ENCODE measurements around the gene DOCK8.

Gene DOCK8

GRCh38 chr9:445033-445432 is 230.4 kb downstream of the DOCK8 start:
- H3K4me2 ChIP-seq: peak overlapping the region; percentile 19; the same call in 1 of the 2 replicates
- H3K79me2 ChIP-seq (ENCODE audit: insufficient read depth, low read depth): no peaks in the 10 kb centered on the region
- peak overlapping the region; percentile 5 for H2AFZ ChIP-seq (ENCODE audit: low read depth)
- no peak overlapping the region for H3K9ac ChIP-seq
- H3K27me3 ChIP-seq (ENCODE audit: insufficient read depth, low read depth): no peaks in the 10 kb centered on the region
- H3K4me1 ChIP-seq (ENCODE audit: low read depth, poor library complexity, severe bottlenecking): peaks cover 54% of the 10 kb centered on the region
- no peaks in the 10 kb centered on the region for H4K20me1 ChIP-seq (ENCODE audit: insufficient read depth)
- H3K4me3 ChIP-seq (IDR thresholded peaks at IDR 0.05; ENCODE audit: insufficient read depth, low read depth, low read length): no peak overlapping the region
- TF ChIP-seq CTCF (conservative IDR thresholded peaks at IDR 0.05; ENCODE audit: low read depth, low read length): no peak
- H3K36me3 ChIP-seq (ENCODE audit: insufficient read depth): no peaks in the 10 kb centered on the region
- peak overlapping the region; percentile 96; the same call in 1 of the 2 replicates for H3K27ac ChIP-seq

- Histone ChIP-seq H3K27me3 (ENCODE audit: insufficient read depth, low read depth) (no peaks in the 10 kb centered on the region), H2AFZ (ENCODE audit: low read depth) (peak overlapping the region; percentile 47; the same call in 1 of the 2 replicates), H3K79me2 (ENCODE audit: insufficient read depth, low read depth) (no peaks in the 10 kb centered on the region), H3K4me3 (IDR thresholded peaks at IDR 0.05; ENCODE audit: insufficient read depth, low read depth, low read length) (no peak overlapping the region), H3K36me3 (ENCODE audit: insufficient read depth) (no peaks in the 10 kb centered on the region), H3K9ac (peak overlapping the region; percentile 54; the same call in 1 of the 2 replicates), H4K20me1 (ENCODE audit: insufficient read depth) (no peaks in the 10 kb centered on the region), H3K27ac (peak overlapping the region; percentile 96), H3K4me2 (peak overlapping the region; percentile 94), H3K4me1 (ENCODE audit: low read depth, poor library complexity, severe bottlenecking) (peaks cover 65% of the 10 kb centered on the region)
- TF ChIP-seq CTCF (conservative IDR thresholded peaks at IDR 0.05; ENCODE audit: low read depth, low read length): no peak
These were observed 231.5 kb downstream of the DOCK8 start for GRCh38 chr9:446074-446699.

GRCh38 chr9:447230-448025 is 232.8 kb downstream of the DOCK8 start:
- no peak overlapping the region for H3K4me3 ChIP-seq (IDR thresholded peaks at IDR 0.05; ENCODE audit: insufficient read depth, low read depth, low read length)
- H3K4me1 ChIP-seq (ENCODE audit: low read depth, poor library complexity, severe bottlenecking): peaks cover 69% of the 10 kb centered on the region
- no peaks in the 10 kb centered on the region for H3K36me3 ChIP-seq (ENCODE audit: insufficient read depth)
- no peaks in the 10 kb centered on the region for H4K20me1 ChIP-seq (ENCODE audit: insufficient read depth)
- H3K79me2 ChIP-seq (ENCODE audit: insufficient read depth, low read depth): no peaks in the 10 kb centered on the region
- H3K27ac ChIP-seq: peak overlapping the region; percentile 96
- H3K27me3 ChIP-seq (ENCODE audit: insufficient read depth, low read depth): no peaks in the 10 kb centered on the region
- H3K4me2 ChIP-seq: peak overlapping the region; percentile 94
- H2AFZ ChIP-seq (ENCODE audit: low read depth): peak overlapping the region; percentile 39
- TF ChIP-seq CTCF (conservative IDR thresholded peaks at IDR 0.05; ENCODE audit: low read depth, low read length): no peak
- H3K9ac ChIP-seq: peak overlapping the region; percentile 54

- no peaks in the 10 kb centered on the region for H3K79me2 ChIP-seq (ENCODE audit: insufficient read depth, low read depth)
- H3K4me1 ChIP-seq (ENCODE audit: low read depth, poor library complexity, severe bottlenecking): peaks cover 56% of the 10 kb centered on the region
- no peaks in the 10 kb centered on the region for H3K36me3 ChIP-seq (ENCODE audit: insufficient read depth)
- H3K9ac ChIP-seq: no peak overlapping the region
- H3K4me2 ChIP-seq: no peak overlapping the region; the same call in 1 of the 2 replicates
- no peak overlapping the region for H2AFZ ChIP-seq (ENCODE audit: low read depth)
- no peak overlapping the region for H3K4me3 ChIP-seq (IDR thresholded peaks at IDR 0.05; ENCODE audit: insufficient read depth, low read depth, low read length)
- H3K27me3 ChIP-seq (ENCODE audit: insufficient read depth, low read depth): no peaks in the 10 kb centered on the region
- no peak for TF ChIP-seq CTCF (conservative IDR thresholded peaks at IDR 0.05; ENCODE audit: low read depth, low read length)
- no peaks in the 10 kb centered on the region for H4K20me1 ChIP-seq (ENCODE audit: insufficient read depth)
- peak overlapping the region; percentile 7; the same call in 1 of the 2 replicates for H3K27ac ChIP-seq
These were observed 235.4 kb downstream of the DOCK8 start for GRCh38 chr9:450057-450456.
